Panc1 (cell line): ENCODE measurements around the gene GPLD1. TPM values are rescaled to one million over a fixed set of nuclear protein-coding genes. Genes with fewer than 3 reads are reported as not detected.

Experiments
- ATAC-seq: fragments of 200-7000 bp; cut with Tn5 transposase; 2 replicates; pipeline ENCODE4 v1.9.1; 2020; ENCODE audit warnings: mild to moderate bottlenecking, moderate library complexity
- BruUV-seq: library from RNA; stranded (reverse); fragments of 400-500 nt; replicated peaks from 2 replicates; lab custom pipeline; 2021; lab: Mats Ljungman, UMichigan
- CTCF ChIA-PET: fragments of 300-600 bp; sonication (Branson Sonifier 250); formaldehyde crosslinking; loops from one replicate; lab custom pipeline; 2022; ENCODE audit warnings: antibody characterized with exemption; lab: Charles Lee
- POLR2A ChIA-PET: fragments of 300-600 bp; sonication (Branson Sonifier 250); formaldehyde crosslinking; loops from one replicate; lab custom pipeline; 2022; ENCODE audit warnings: antibody characterized with exemption; lab: Charles Lee
- DNase-seq: peaks from one replicate; pipeline ENCODE4 v3.0.0-alpha.2; 2010; ENCODE audit warnings: low read depth, low spot score
- H3K27ac ChIP-seq: 2 replicates; pipeline ENCODE4 v1.5.1; 2011; ENCODE audit warnings: mild to moderate bottlenecking, low read length, inconsistent platforms
- H3K27me3 ChIP-seq: fragments of 200-500 bp; sonication (Bioruptor generic); 2 replicates; pipeline ENCODE4 v1.6.0; 2014; ENCODE audit warnings: low read length, inconsistent platforms; ENCODE audit not compliant: control insufficient read depth, insufficient read depth
- H3K36me3 ChIP-seq: fragments of 200-500 bp; sonication (Bioruptor generic); 2 replicates; pipeline ENCODE4 v1.5.1; 2014; ENCODE audit warnings: inconsistent platforms, mild to moderate bottlenecking, low read length, moderate library complexity; ENCODE audit not compliant: control insufficient read depth, insufficient read depth
- H3K4me1 ChIP-seq: 2 replicates; pipeline ENCODE4 v1.5.1; 2011; ENCODE audit warnings: inconsistent platforms, mild to moderate bottlenecking, low read length, moderate library complexity; ENCODE audit not compliant: control insufficient read depth, insufficient read depth
- H3K4me3 ChIP-seq, 2 experiments: 2 replicates each; pipeline ENCODE4 v1.5.1; 2011 to 2012; ENCODE audit warnings: low read depth in 2 of 2, low read length in 2 of 2, mild to moderate bottlenecking in 2 of 2, inconsistent platforms in 1 of 2, moderate library complexity in 1 of 2
- H3K9me3 ChIP-seq: fragments of 200-500 bp; sonication (Bioruptor generic); 2 replicates; pipeline ENCODE4 v1.5.1; 2014; ENCODE audit warnings: low read depth, mild to moderate bottlenecking, inconsistent platforms, low read length, moderate library complexity; ENCODE audit not compliant: control insufficient read depth, insufficient read depth
- CTCF ChIP-seq: fragments of 450-650 bp; IDR thresholded peaks from 2 replicates; pipeline ENCODE4 v1.5.1; 2017; ENCODE audit warnings: mild to moderate bottlenecking
- POLR2AphosphoS5 ChIP-seq: IDR thresholded peaks from 2 replicates; pipeline ENCODE4 v1.6.1; 2012; ENCODE audit warnings: mild to moderate bottlenecking, low read depth, low read length, moderate library complexity
- SIN3A ChIP-seq: IDR thresholded peaks from 2 replicates; pipeline ENCODE4 v1.6.1; 2012; ENCODE audit warnings: low read depth, mild to moderate bottlenecking, low read length, moderate library complexity, borderline replicate concordance; ENCODE audit not compliant: insufficient read depth
- TCF7L2 ChIP-seq: IDR thresholded peaks from 2 replicates; pipeline ENCODE4 v1.6.1; 2011; ENCODE audit warnings: mild to moderate bottlenecking, low read depth, low read length, inconsistent platforms
- in situ Hi-C: cut with HindIII; loops from 2 replicates; pipeline ENCODE4 v1.10.0; 2016; ENCODE audit warnings: low sequenced_read_pairs, low pct_unique_long_range_greater_than_20kb
- intact Hi-C: fragments of 100-400 bp; cut with micrococcal nuclease; formaldehyde crosslinking; loops from one replicate; pipeline ENCODE4 v1.10.0; 2022; ENCODE audit not compliant: unreplicated experiment
- total RNA-seq: library from RNA; stranded (reverse); gene quantifications from one replicate; pipeline ENCODE4 v1.2.1, GENCODE V29; 2021; ENCODE audit not compliant: unreplicated experiment
- TF ChIP-seq, protein P1 (sequence below), 2 experiments: IDR thresholded peaks; 2 replicates each; pipeline ENCODE4 v1.6.1; 2011 to 2012; ENCODE audit warnings: low read depth in 2 of 2, control low read depth in 1 of 2, low read length in 1 of 2, mild to moderate bottlenecking in 1 of 2, moderate library complexity in 1 of 2; ENCODE audit not compliant: insufficient read depth in 1 of 2

Gene GPLD1
- total RNA-seq, 1 experiment from 2014 or later, result 0.98 TPM

GRCh38 chr6:24446670-24447069 lies 42.7 kb downstream of the GPLD1 start:
- Histone ChIP-seq H3K27me3 (no peaks in the 10 kb centered on the region), H3K4me3 (no peak overlapping the region), H3K4me1 (no peaks in the 10 kb centered on the region), H3K9me3 (no peaks in the 10 kb centered on the region), H3K36me3 (no peaks in the 10 kb centered on the region), H3K27ac (no peak overlapping the region)
- in situ Hi-C loops, result no loop called here
- CTCF ChIA-PET, result no interaction called here
- POLR2A ChIA-PET, result no interaction called here
- TF ChIP-seq POLR2AphosphoS5 (no peak), TCF7L2 (no peak), SIN3A (no peak), CTCF (no peak)
- TF ChIP-seq, protein P1, sequence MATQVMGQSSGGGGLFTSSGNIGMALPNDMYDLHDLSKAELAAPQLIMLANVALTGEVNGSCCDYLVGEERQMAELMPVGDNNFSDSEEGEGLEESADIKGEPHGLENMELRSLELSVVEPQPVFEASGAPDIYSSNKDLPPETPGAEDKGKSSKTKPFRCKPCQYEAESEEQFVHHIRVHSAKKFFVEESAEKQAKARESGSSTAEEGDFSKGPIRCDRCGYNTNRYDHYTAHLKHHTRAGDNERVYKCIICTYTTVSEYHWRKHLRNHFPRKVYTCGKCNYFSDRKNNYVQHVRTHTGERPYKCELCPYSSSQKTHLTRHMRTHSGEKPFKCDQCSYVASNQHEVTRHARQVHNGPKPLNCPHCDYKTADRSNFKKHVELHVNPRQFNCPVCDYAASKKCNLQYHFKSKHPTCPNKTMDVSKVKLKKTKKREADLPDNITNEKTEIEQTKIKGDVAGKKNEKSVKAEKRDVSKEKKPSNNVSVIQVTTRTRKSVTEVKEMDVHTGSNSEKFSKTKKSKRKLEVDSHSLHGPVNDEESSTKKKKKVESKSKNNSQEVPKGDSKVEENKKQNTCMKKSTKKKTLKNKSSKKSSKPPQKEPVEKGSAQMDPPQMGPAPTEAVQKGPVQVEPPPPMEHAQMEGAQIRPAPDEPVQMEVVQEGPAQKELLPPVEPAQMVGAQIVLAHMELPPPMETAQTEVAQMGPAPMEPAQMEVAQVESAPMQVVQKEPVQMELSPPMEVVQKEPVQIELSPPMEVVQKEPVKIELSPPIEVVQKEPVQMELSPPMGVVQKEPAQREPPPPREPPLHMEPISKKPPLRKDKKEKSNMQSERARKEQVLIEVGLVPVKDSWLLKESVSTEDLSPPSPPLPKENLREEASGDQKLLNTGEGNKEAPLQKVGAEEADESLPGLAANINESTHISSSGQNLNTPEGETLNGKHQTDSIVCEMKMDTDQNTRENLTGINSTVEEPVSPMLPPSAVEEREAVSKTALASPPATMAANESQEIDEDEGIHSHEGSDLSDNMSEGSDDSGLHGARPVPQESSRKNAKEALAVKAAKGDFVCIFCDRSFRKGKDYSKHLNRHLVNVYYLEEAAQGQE (IDR thresholded peaks at IDR 0.05; ENCODE audit: insufficient read depth in 1 of 2, low read depth in 2 of 2, low read length in 1 of 2), result no peak
- ATAC-seq (no peak), DNase-seq (no peak)
- BruUV-seq, result no TSS peak
- intact Hi-C loops, result no loop called here

DNA sequence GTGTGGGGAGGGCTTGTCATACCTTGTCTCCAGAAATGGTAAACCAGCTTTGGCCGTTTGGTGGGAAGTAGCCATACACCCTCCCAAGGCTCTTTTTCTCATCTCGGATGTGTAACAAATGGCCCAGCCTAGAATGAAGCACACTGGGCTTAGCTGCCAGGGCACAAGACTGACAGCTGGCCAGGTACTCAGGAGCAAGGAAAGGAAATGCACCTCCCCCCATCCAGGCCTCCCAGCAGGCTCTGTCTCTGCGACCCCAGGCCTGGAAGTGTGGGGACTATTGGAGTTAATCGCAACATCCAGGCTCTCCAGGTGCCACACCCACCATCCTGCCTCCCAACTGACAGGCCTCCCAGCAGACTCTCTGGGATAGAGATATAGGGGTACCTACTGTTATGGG lies 43.7 kb downstream of the GPLD1 start:
- DNase-seq (no peak), ATAC-seq (no peak)
- no TSS peak for BruUV-seq
- Histone ChIP-seq H3K27me3 (no peaks in the 10 kb centered on the region), H3K36me3 (no peaks in the 10 kb centered on the region), H3K27ac (no peak overlapping the region), H3K9me3 (no peaks in the 10 kb centered on the region), H3K4me3 (no peak overlapping the region), H3K4me1 (no peaks in the 10 kb centered on the region)
- intact Hi-C loops (no loop called here), in situ Hi-C loops (no loop called here)
- TF ChIP-seq CTCF (no peak), POLR2AphosphoS5 (no peak), SIN3A (no peak), TCF7L2 (no peak)
- TF ChIP-seq, protein P1 (IDR thresholded peaks at IDR 0.05; ENCODE audit: insufficient read depth in 1 of 2, low read depth in 2 of 2, low read length in 1 of 2), result no peak
- ChIA-PET CTCF (no interaction called here), POLR2A (no interaction called here)
